H1 (cell line): Measurements from ENCODE around the gene PSMB4. TPM values are rescaled to one million over a fixed set of nuclear protein-coding genes. Genes with fewer than 3 reads are reported as not detected.

Source experiments
- CTCF ChIA-PET: fragments of 300-600 bp; sonication (Branson Sonifier 250); formaldehyde crosslinking; loops from one replicate; lab custom pipeline; 2021; ENCODE audit not compliant: partially characterized antibody; lab: Charles Lee
- POLR2A ChIA-PET: fragments of 300-600 bp; sonication (Branson Sonifier 250); formaldehyde crosslinking; loops from one replicate; lab custom pipeline; 2021; ENCODE audit warnings: inconsistent platforms; ENCODE audit not compliant: partially characterized antibody; lab: Charles Lee
- DNase-seq, 2 experiments: peaks; one replicate each; pipeline versions ENCODE4 v3.0.0 to v3.0.0-alpha.2; 2010 to 2022; ENCODE audit warnings: low spot score in 2 of 2, low read depth in 1 of 2, mixed read lengths in 1 of 2
- FAIRE-seq: peaks from 2 replicates; lab custom pipeline; 2011; peaks lifted over from hg19 to GRCh38; lab: Jason Lieb, UNC
- H2AFZ ChIP-seq: 2 replicates; pipeline ENCODE4 v1.8.1; 2012; ENCODE audit warnings: low read length, inconsistent platforms
- H2AK5ac ChIP-seq: 2 replicates; pipeline ENCODE4 v1.6.1; 2013; ENCODE audit warnings: low read depth, low read length
- H2BK120ac ChIP-seq: replicated peaks from 2 replicates; pipeline ENCODE3; 2013; ENCODE audit warnings: low read depth, low read length, inconsistent platforms
- H2BK12ac ChIP-seq: 2 replicates; pipeline ENCODE4 v1.6.1; 2013; ENCODE audit warnings: low read depth, low read length
- H2BK15ac ChIP-seq: 2 replicates; pipeline ENCODE4 v1.6.1; 2013; ENCODE audit warnings: low read length
- H2BK20ac ChIP-seq: 2 replicates; pipeline ENCODE4 v1.6.1; 2013; ENCODE audit warnings: low read length
- H2BK5ac ChIP-seq: 2 replicates; pipeline ENCODE4 v1.6.1; 2013; ENCODE audit warnings: low read depth, low read length
- H3K14ac ChIP-seq: 2 replicates; pipeline ENCODE4 v1.6.1; 2013; ENCODE audit warnings: inconsistent platforms; ENCODE audit not compliant: insufficient read length
- H3K18ac ChIP-seq: 2 replicates; pipeline ENCODE4 v1.6.1; 2013; ENCODE audit warnings: low read length; ENCODE audit errors: extremely low read depth
- H3K23ac ChIP-seq: 2 replicates; pipeline ENCODE4 v1.6.1; 2013; ENCODE audit warnings: inconsistent platforms; ENCODE audit not compliant: insufficient read length
- H3K23me2 ChIP-seq: 2 replicates; pipeline ENCODE4 v1.6.1; 2013; ENCODE audit warnings: low read depth, low read length
- H3K27ac ChIP-seq: 2 replicates; pipeline ENCODE4 v1.6.1; 2011; ENCODE audit warnings: low read depth, low read length, inconsistent platforms
- H3K27me3 ChIP-seq, 4 experiments: replicated peaks in 1 of 4; 1 replicate in 1 of 4; 2 replicates in 3 of 4; pipeline versions ENCODE4 v1.6.1 to v1.8.1; 2011 to 2013; ENCODE audit warnings: low read length in 3 of 4, mild to moderate bottlenecking in 3 of 4, inconsistent platforms in 2 of 4, mixed read lengths in 2 of 4, moderate library complexity in 1 of 4; ENCODE audit not compliant: control insufficient read depth in 3 of 4, insufficient read depth in 3 of 4; ENCODE audit errors: extremely low read depth in 1 of 4
- H3K36me3 ChIP-seq, 4 experiments: 2 replicates each; pipeline versions ENCODE4 v1.6.1 to v1.8.1; 2011 to 2013; ENCODE audit warnings: mild to moderate bottlenecking in 4 of 4, low read length in 3 of 4, moderate library complexity in 2 of 4, control low read depth in 1 of 4, inconsistent platforms in 1 of 4; ENCODE audit not compliant: insufficient read depth in 4 of 4, control insufficient read depth in 2 of 4
- H3K4ac ChIP-seq: replicated peaks from 2 replicates; pipeline ENCODE3; 2013; ENCODE audit warnings: low read length, low read depth, mixed read lengths, inconsistent platforms; ENCODE audit not compliant: insufficient read length
- H3K4me1 ChIP-seq, 4 experiments: replicated peaks in 1 of 4; 1 replicate in 1 of 4; 2 replicates in 3 of 4; pipeline versions ENCODE4 v1.6.1 to v1.8.1; 2011 to 2013; ENCODE audit warnings: low read length in 3 of 4, inconsistent platforms in 2 of 4, mixed read lengths in 1 of 4; ENCODE audit not compliant: insufficient read depth in 4 of 4, control insufficient read depth in 3 of 4
- H3K4me2 ChIP-seq, 2 experiments: 2 replicates each; pipeline versions ENCODE4 v1.6.1 to v1.8.1; 2011 to 2013; ENCODE audit warnings: low read depth in 2 of 2, low read length in 2 of 2, control low read depth in 1 of 2, inconsistent platforms in 1 of 2, mild to moderate bottlenecking in 1 of 2; ENCODE audit not compliant: insufficient read depth in 1 of 2
- H3K4me3 ChIP-seq, 4 experiments: fragments of 200-600, 300-600 bp in 1 of 4; sonication (generic), shearing (Covaris generic), sonication (Bioruptor Twin) in 1 of 4; 2 replicates each; pipeline versions ENCODE4 v1.5.1 to v1.8.1; 2011 to 2016; ENCODE audit warnings: low read length in 4 of 4, low read depth in 3 of 4, control low read depth in 2 of 4, inconsistent platforms in 2 of 4, mild to moderate bottlenecking in 2 of 4, mixed read lengths in 1 of 4, moderate library complexity in 1 of 4; ENCODE audit not compliant: insufficient read depth in 2 of 4; ENCODE audit errors: extremely low read depth in 1 of 4
- H3K56ac ChIP-seq: replicated peaks from 2 replicates; pipeline ENCODE3; 2013; ENCODE audit warnings: low read depth, mild to moderate bottlenecking, mixed read lengths, low read length, inconsistent platforms; ENCODE audit not compliant: insufficient read length
- H3K79me1 ChIP-seq: 2 replicates; pipeline ENCODE4 v1.6.1; 2013; ENCODE audit warnings: low read depth, low read length, control low read depth
- H3K79me2 ChIP-seq, 2 experiments: 2 replicates each; pipeline versions ENCODE4 v1.6.1 to v1.8.1; 2012 to 2013; ENCODE audit warnings: low read length in 2 of 2, mild to moderate bottlenecking in 2 of 2, inconsistent platforms in 1 of 2; ENCODE audit not compliant: insufficient read depth in 2 of 2, control insufficient read depth in 1 of 2
- H3K9ac ChIP-seq, 4 experiments: replicated peaks in 1 of 4; 1 replicate in 1 of 4; 2 replicates in 3 of 4; pipeline versions ENCODE4 v1.6.1 to v1.8.1; 2011 to 2013; ENCODE audit warnings: low read depth in 3 of 4, low read length in 3 of 4, control low read depth in 2 of 4, mild to moderate bottlenecking in 2 of 4, moderate library complexity in 2 of 4, inconsistent platforms in 1 of 4; ENCODE audit errors: extremely low read depth in 1 of 4
- H3K9me3 ChIP-seq, 2 experiments: 2 replicates each; pipeline versions ENCODE4 v1.6.1 to v1.8.1; 2012 to 2013; ENCODE audit warnings: mild to moderate bottlenecking in 2 of 2, moderate library complexity in 2 of 2, control low read depth in 1 of 2, inconsistent platforms in 1 of 2, low read depth in 1 of 2, low read length in 1 of 2, mixed read lengths in 1 of 2; ENCODE audit not compliant: insufficient read depth in 2 of 2
- H4K20me1 ChIP-seq, 2 experiments: replicated peaks in 1 of 2; 2 replicates each; pipeline versions ENCODE3 to v1.8.1; 2011 to 2013; ENCODE audit warnings: inconsistent platforms in 2 of 2, low read length in 2 of 2, mild to moderate bottlenecking in 1 of 2; ENCODE audit not compliant: insufficient read depth in 2 of 2, control insufficient read depth in 1 of 2
- H4K5ac ChIP-seq: 2 replicates; pipeline ENCODE4 v1.6.1; 2013; ENCODE audit warnings: low read length, low read depth, mixed read lengths, inconsistent platforms; ENCODE audit not compliant: insufficient read length
- H4K8ac ChIP-seq: 2 replicates; pipeline ENCODE4 v1.8.0; 2013; ENCODE audit warnings: mild to moderate bottlenecking, moderate library complexity, low read length, inconsistent platforms; ENCODE audit not compliant: insufficient read depth; ENCODE audit errors: extremely low read depth
- H4K91ac ChIP-seq: replicated peaks from 2 replicates; pipeline ENCODE3; 2013; ENCODE audit warnings: low read length, mixed read lengths, inconsistent platforms; ENCODE audit not compliant: insufficient read length
- BCL11A ChIP-seq, 2 experiments: IDR thresholded peaks; one replicate each; pipeline ENCODE4 v1.6.1; 2011; ENCODE audit warnings: low read depth in 2 of 2, low read length in 2 of 2, mild to moderate bottlenecking in 2 of 2
- BRCA1 ChIP-seq: IDR thresholded peaks from 2 replicates; pipeline ENCODE4 v1.6.1; 2012; ENCODE audit warnings: low read depth, low read length, improper control_type of control experiment
- CBX5 ChIP-seq: fragments of 300-800, 300-1000 bp; sonication (generic); IDR thresholded peaks from 2 replicates; pipeline ENCODE4 v1.7.1; 2016; ENCODE audit warnings: antibody characterized with exemption, low read length, low read depth
- EZH2 ChIP-seq: fragments of 200-600 bp; sonication (generic); IDR thresholded peaks from 2 replicates; pipeline ENCODE4 v1.7.1; 2012; ENCODE audit warnings: low read depth, mild to moderate bottlenecking, moderate library complexity, low read length, inconsistent platforms; ENCODE audit not compliant: severe bottlenecking
- GTF2F1 ChIP-seq: IDR thresholded peaks from 2 replicates; pipeline ENCODE4 v1.6.1; 2012; ENCODE audit warnings: low read depth, low read length, improper control_type of control experiment, borderline replicate concordance
- HDAC2 ChIP-seq, 2 experiments: fragments of 300-600 bp in 1 of 2; sonication (generic) in 1 of 2; IDR thresholded peaks; 2 replicates each; pipeline ENCODE4 v1.6.1; 2011 to 2012; ENCODE audit warnings: low read depth in 2 of 2, low read length in 2 of 2, mild to moderate bottlenecking in 2 of 2, moderate library complexity in 2 of 2, borderline replicate concordance in 1 of 2, inconsistent platforms in 1 of 2
- KDM5A ChIP-seq: fragments of 200-600 bp; IDR thresholded peaks from 2 replicates; pipeline ENCODE4 v1.7.1; 2012; ENCODE audit warnings: mild to moderate bottlenecking, low read length, inconsistent platforms, mixed read lengths
- MAFK ChIP-seq: IDR thresholded peaks from 2 replicates; pipeline ENCODE4 v1.6.1; 2012; ENCODE audit warnings: low read depth, mild to moderate bottlenecking, improper control_type of control experiment, low read length
- PHF8 ChIP-seq: fragments of 200-600 bp; sonication (generic); conservative IDR thresholded peaks from 2 replicates; pipeline ENCODE4 v1.7.1; 2012; ENCODE audit warnings: low read depth, mild to moderate bottlenecking, inconsistent platforms, low read length, moderate library complexity
- RFX5 ChIP-seq: IDR thresholded peaks from 2 replicates; pipeline ENCODE4 v1.6.1; 2011; ENCODE audit warnings: low read depth, low read length, improper control_type of control experiment, borderline replicate concordance
- SAP30 ChIP-seq: fragments of 300-600 bp; sonication (generic); IDR thresholded peaks from 2 replicates; pipeline ENCODE4 v1.7.1; 2012; ENCODE audit warnings: low read length, moderate library complexity, mild to moderate bottlenecking, inconsistent platforms; ENCODE audit not compliant: insufficient read depth, insufficient replicate concordance
- USF2 ChIP-seq: IDR thresholded peaks from 2 replicates; pipeline ENCODE4 v1.6.1; 2011; ENCODE audit warnings: low read length, improper control_type of control experiment
- YY1 ChIP-seq: IDR thresholded peaks from 2 replicates; pipeline ENCODE4 v1.6.1; 2011; ENCODE audit warnings: low read depth, mild to moderate bottlenecking, low read length
- WGBS, 2 experiments: shearing (Covaris generic) in 1 of 2; methylation state at CpG; one replicate each; pipeline versions ENCODE4 v1.1.6 to v1.1.7; 2013 to 2015; ENCODE audit warnings: low lambda C conversion rate in 2 of 2, mixed read lengths in 2 of 2, inconsistent platforms in 1 of 2, low coverage in 1 of 2, missing lambda C conversion rate in 1 of 2; ENCODE audit not compliant: insufficient replicate concordance in 2 of 2, insufficient coverage in 1 of 2, insufficient read length in 1 of 2; ENCODE audit errors: extremely low coverage in 1 of 2, missing lambda C conversion rate in 1 of 2; 5-methylcytosine and 5-hydroxymethylcytosine counted together
- polyA plus RNA-seq, 7 experiments: library from polyadenylated mRNA; depleted of rRNA in 3 of 7; stranded (reverse) in 5 of 7; unstranded in 2 of 7; fragments of >200 nt in 5 of 7; fragments of 200-250 nt in 2 of 7; gene quantifications; 1 replicate in 5 of 7; 2 replicates in 1 of 7; 4 replicates in 1 of 7; pipeline versions ENCODE4 v1.2.1 to v1.2.3, GENCODE V29; 2011 to 2013; ENCODE audit warnings: missing spikeins in 2 of 7, mixed read lengths in 2 of 7
- total RNA-seq: library from RNA; stranded (reverse); fragmentation: NEBNext Ultra II Directional; extraction: Animal tissue kit (Norgen Biotek cat#: 25700); gene quantifications from 2 replicates; pipeline ENCODE4 v1.2.1, GENCODE V29; 2021

Gene PSMB4
- total and polyA plus RNA-seq, 2 of the 8 experiments (the other 6 are each of a cell fraction or from before 2014, with no cell fraction given): 430 to 1,098 TPM

- no peak overlapping the region for H4K91ac ChIP-seq
- no peaks in the 10 kb centered on the region for H3K27me3 ChIP-seq
- H2AK5ac ChIP-seq: no peak overlapping the region
- H3K14ac ChIP-seq: no peak overlapping the region
- no peak overlapping the region for H2BK120ac ChIP-seq
- no peaks in the 10 kb centered on the region for H3K79me2 ChIP-seq
- no peak overlapping the region for H3K4me3 ChIP-seq
- no peak overlapping the region for H3K4ac ChIP-seq
- POLR2A ChIA-PET: interaction anchor here (1.3 kb wide), 1 partner anchor 13 kb away, joined by 4 read pairs; no protein-coding TSS in a partner anchor
- WGBS, 2 experiments: 95% methylated on average over 8 of the region's 8 CpGs; no CpG with 5 or more reads in 1 of the 2 experiments
- H3K23ac ChIP-seq: no peak overlapping the region
- H4K5ac ChIP-seq: no peak overlapping the region
- H2BK15ac ChIP-seq: no peak overlapping the region
- no peak for FAIRE-seq
- H2BK20ac ChIP-seq: no peak overlapping the region
- no peak overlapping the region for H3K27ac ChIP-seq
- no peak overlapping the region for H3K9ac ChIP-seq
- H3K4me2 ChIP-seq: no peak overlapping the region
- H3K79me1 ChIP-seq: no peaks in the 10 kb centered on the region
- H2AFZ ChIP-seq: no peak overlapping the region
- no peak overlapping the region for H3K18ac ChIP-seq
- H4K8ac ChIP-seq: no peak overlapping the region
- H2BK5ac ChIP-seq: no peak overlapping the region
- no peak overlapping the region for H2BK12ac ChIP-seq
- no peaks in the 10 kb centered on the region for H3K23me2 ChIP-seq
- DNase-seq: no peak
- H3K36me3 ChIP-seq: peaks cover 37 to 82% (median 73%) of the 10 kb centered on the region in 4 experiments
- no peaks in the 10 kb centered on the region for H3K9me3 ChIP-seq
- no peak overlapping the region for H3K56ac ChIP-seq
- no peaks in the 10 kb centered on the region; a peak in 1 of 7 replicates for H3K4me1 ChIP-seq
- H4K20me1 ChIP-seq: peaks cover 4 to 10% of the 10 kb centered on the region in 2 experiments
- CTCF ChIA-PET: interaction anchor here (0.7 to 2.4 kb wide), 6 partner anchors 11 to 114 kb away, joined by 3 to 10 read pairs (median 4); no protein-coding TSS in a partner anchor
- no peak for TF ChIP-seq PHF8
- TF ChIP-seq RFX5: no peak
- no peak for TF ChIP-seq MAFK
- TF ChIP-seq USF2: no peak
- no peak for TF ChIP-seq GTF2F1
- no peak for TF ChIP-seq BCL11A (IDR thresholded peaks at IDR 0.05; ENCODE audit: low read depth in 2 of 2, low read length in 2 of 2)
- no peak for TF ChIP-seq YY1
- no peak for TF ChIP-seq CBX5
- TF ChIP-seq HDAC2 (IDR thresholded peaks at IDR 0.05; ENCODE audit: borderline replicate concordance in 1 of 2, low read depth in 2 of 2, low read length in 2 of 2): no peak
- TF ChIP-seq SAP30: no peak
- no peak for TF ChIP-seq EZH2
- TF ChIP-seq BRCA1: no peak
- TF ChIP-seq KDM5A: no peak
These were observed 6.8 kb downstream of the PSMB4 start for GRCh38 chr1:151406176-151406575.
